Transverse colon (tissue), 4 donors: ENCODE data around the gene ANKS1B. TPM values are rescaled to one million over a fixed set of nuclear protein-coding genes. Genes with fewer than 3 reads are reported as not detected.

Source experiments
- DNase-seq: peaks from one replicate; pipeline ENCODE4 v3.0.0-alpha.2; 2019
- H3K27ac ChIP-seq, 4 donors: fragments of 200-600 bp; sonication (generic); 2 replicates each; pipeline ENCODE4 v1.5.1; 2016 to 2018; ENCODE audit warnings: inconsistent platforms in 4 of 4
- H3K27me3 ChIP-seq: fragments of 200-600 bp; sonication (generic); 2 replicates; pipeline ENCODE4 v1.5.1; 2017; ENCODE audit warnings: inconsistent platforms
- H3K36me3 ChIP-seq, 4 donors: fragments of 200-600 bp; sonication (generic); 2 replicates each; pipeline ENCODE4 v1.5.1; 2017 to 2019; ENCODE audit warnings: inconsistent platforms in 4 of 4
- H3K4me1 ChIP-seq, 4 donors: fragments of 200-600 bp; sonication (generic); 2 replicates each; pipeline ENCODE4 v1.5.1; 2017 to 2020; ENCODE audit warnings: inconsistent platforms in 4 of 4
- H3K4me3 ChIP-seq, 4 donors: fragments of 200-600 bp; sonication (generic); 1 replicate in 1 of 4; 2 replicates in 3 of 4; pipeline versions ENCODE4 v1.5.1 to v1.6.1; 2017 to 2019; ENCODE audit warnings: inconsistent platforms in 4 of 4
- H3K9me3 ChIP-seq, 2 donors: fragments of 200-600 bp; sonication (generic); 2 replicates each; pipeline ENCODE4 v1.5.1; 2017 to 2019; ENCODE audit warnings: inconsistent platforms in 2 of 2
- EP300 ChIP-seq: sonication (generic); formaldehyde crosslinking; IDR thresholded peaks from one replicate; pipeline ENCODE4 v1.6.1; 2017; ENCODE audit warnings: antibody characterized with exemption, low read depth
- POLR2A ChIP-seq: fragments of 450-650 bp; IDR thresholded peaks from one replicate; pipeline ENCODE4 v1.6.1; 2016; ENCODE audit warnings: antibody characterized with exemption, mild to moderate bottlenecking, moderate library complexity
- POLR2AphosphoS5 ChIP-seq, 3 donors: sonication (generic); formaldehyde crosslinking; IDR thresholded peaks; one replicate each; pipeline ENCODE4 v1.6.1; 2016; ENCODE audit warnings: antibody characterized with exemption in 3 of 3
- WGBS, 2 donors: methylation state at CpG; one replicate each; pipeline ENCODE4 v1.1.5; 2018; ENCODE audit warnings: low coverage in 1 of 2; 5-methylcytosine and 5-hydroxymethylcytosine counted together
- in situ Hi-C, 4 donors: fragments of 200-750 bp; cut with MboI; loops; one replicate each; pipeline versions ENCODE4 v1.15.0 to v1.15.1; 2017; ENCODE audit warnings: low sequenced_read_pairs in 3 of 4, low pct_ligation_motif_present in 1 of 4, low pct_unique_long_range_greater_than_20kb in 1 of 4
- intact Hi-C: fragments of 100-400 bp; cut with DNase I; formaldehyde crosslinking; loops from one replicate; pipeline ENCODE4 v1.15.1; 2023; ENCODE audit warnings: low total_unique reads
- total RNA-seq, 4 donors: library from RNA; depleted of rRNA; stranded (reverse); fragments of >200 nt; gene quantifications; one replicate each; pipeline ENCODE4 v1.1.0, GENCODE V29; 2016
- TF ChIP-seq, protein P1 (sequence below), 5 experiments: fragments of 200-600 bp in 3 of 5; fragments of 450-650 bp in 2 of 5; sonication (generic) in 3 of 5; IDR thresholded peaks; 1 replicate in 2 of 5; 2 replicates in 3 of 5; pipeline ENCODE4 v1.5.1; 2016 to 2017; ENCODE audit warnings: antibody characterized with exemption in 5 of 5, inconsistent platforms in 3 of 5, mild to moderate bottlenecking in 2 of 5, moderate library complexity in 1 of 5

The ANKS1B gene
- total RNA-seq, 4 donors from 2014 or later = 1.4 to 6.4 (median 3.5) TPM; not detected in 1

- no peak overlapping the region for H3K4me3 ChIP-seq
- H3K4me1 ChIP-seq = no peaks in the 10 kb centered on the region
- in situ Hi-C loops (no loop called here), intact Hi-C loops (no loop called here)
- 41 to 49% methylated on average over 2 to 3 of the region's 3 CpGs for WGBS, 2 donors
- no peaks in the 10 kb centered on the region for H3K27me3 ChIP-seq
- DNase-seq = no peak
- TF ChIP-seq POLR2A (no peak), POLR2AphosphoS5 (IDR thresholded peaks at IDR 0.05) (no peak), EP300 (no peak)
- TF ChIP-seq, protein P1, sequence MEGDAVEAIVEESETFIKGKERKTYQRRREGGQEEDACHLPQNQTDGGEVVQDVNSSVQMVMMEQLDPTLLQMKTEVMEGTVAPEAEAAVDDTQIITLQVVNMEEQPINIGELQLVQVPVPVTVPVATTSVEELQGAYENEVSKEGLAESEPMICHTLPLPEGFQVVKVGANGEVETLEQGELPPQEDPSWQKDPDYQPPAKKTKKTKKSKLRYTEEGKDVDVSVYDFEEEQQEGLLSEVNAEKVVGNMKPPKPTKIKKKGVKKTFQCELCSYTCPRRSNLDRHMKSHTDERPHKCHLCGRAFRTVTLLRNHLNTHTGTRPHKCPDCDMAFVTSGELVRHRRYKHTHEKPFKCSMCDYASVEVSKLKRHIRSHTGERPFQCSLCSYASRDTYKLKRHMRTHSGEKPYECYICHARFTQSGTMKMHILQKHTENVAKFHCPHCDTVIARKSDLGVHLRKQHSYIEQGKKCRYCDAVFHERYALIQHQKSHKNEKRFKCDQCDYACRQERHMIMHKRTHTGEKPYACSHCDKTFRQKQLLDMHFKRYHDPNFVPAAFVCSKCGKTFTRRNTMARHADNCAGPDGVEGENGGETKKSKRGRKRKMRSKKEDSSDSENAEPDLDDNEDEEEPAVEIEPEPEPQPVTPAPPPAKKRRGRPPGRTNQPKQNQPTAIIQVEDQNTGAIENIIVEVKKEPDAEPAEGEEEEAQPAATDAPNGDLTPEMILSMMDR (IDR thresholded peaks at IDR 0.05) = no peak
- no peaks in the 10 kb centered on the region for H3K36me3 ChIP-seq
- no peaks in the 10 kb centered on the region for H3K9me3 ChIP-seq
- H3K27ac ChIP-seq = no peak overlapping the region
Observed at GRCh38 chr12:98799146-98799810, 1185.5 kb downstream of the ANKS1B start.

DNA sequence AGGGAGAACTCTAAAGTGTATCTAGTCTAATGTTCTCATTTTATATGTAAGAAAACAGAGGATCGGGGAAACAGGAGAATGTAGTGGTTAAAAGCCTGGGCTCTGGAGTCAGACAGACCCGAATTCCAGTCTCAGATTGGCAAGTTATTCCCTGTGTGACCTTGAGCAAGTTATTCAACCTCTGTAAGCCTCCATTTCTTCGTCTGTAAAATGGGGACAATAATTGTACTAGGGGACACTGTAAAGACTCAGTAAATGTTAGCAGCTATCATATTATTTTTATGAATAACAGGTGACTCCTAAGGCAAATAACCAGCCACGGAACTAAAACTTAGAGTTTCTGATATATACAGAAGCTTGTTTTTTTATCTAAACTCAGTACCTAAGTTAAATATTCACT lies 1187.5 kb downstream of the ANKS1B start:
- 62 to 63% methylated on average over 3 to 4 of the region's 4 CpGs for WGBS, 2 donors
- H3K4me1 ChIP-seq = no peaks in the 10 kb centered on the region
- H3K36me3 ChIP-seq = no peaks in the 10 kb centered on the region
- intact Hi-C loops (no loop called here), in situ Hi-C loops (no loop called here)
- no peak overlapping the region for H3K27ac ChIP-seq
- DNase-seq = no peak
- H3K4me3 ChIP-seq = no peak overlapping the region
- no peaks in the 10 kb centered on the region for H3K9me3 ChIP-seq
- no peak for TF ChIP-seq POLR2AphosphoS5 (IDR thresholded peaks at IDR 0.05)
- TF ChIP-seq, protein P1 (IDR thresholded peaks at IDR 0.05) = no peak
- TF ChIP-seq EP300 = no peak
- TF ChIP-seq POLR2A = no peak
- no peaks in the 10 kb centered on the region for H3K27me3 ChIP-seq

GRCh38 chr12:98796745-98797144 lies 1188.0 kb downstream of the ANKS1B start:
- in situ Hi-C loops = no loop called here
- WGBS, 2 donors = 88% methylated on average over 1 of the region's 1 CpG

DNA sequence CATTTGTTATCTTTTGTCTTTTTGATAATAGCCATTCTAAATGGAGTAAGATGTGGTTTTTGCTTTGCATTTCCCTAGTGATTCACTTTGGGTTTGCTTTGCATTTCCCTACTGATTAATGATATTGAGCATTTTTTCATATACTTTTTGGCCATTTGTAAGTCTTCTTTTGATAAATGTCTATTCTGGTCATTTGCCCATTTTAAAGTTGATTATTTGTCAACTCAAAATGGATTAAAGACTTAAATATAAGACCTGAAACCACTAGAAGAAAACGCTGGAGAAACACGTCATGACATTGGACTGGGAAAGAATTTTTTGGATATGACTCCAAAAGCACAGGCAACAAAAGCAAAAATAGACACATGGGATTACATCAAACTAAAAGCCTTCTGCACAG lies 1191.6 kb downstream of the ANKS1B start:
- DNase-seq = no peak
- no peaks in the 10 kb centered on the region for H3K4me1 ChIP-seq
- H3K36me3 ChIP-seq = no peaks in the 10 kb centered on the region
- intact Hi-C loops (no loop called here), in situ Hi-C loops (no loop called here)
- H3K9me3 ChIP-seq = no peaks in the 10 kb centered on the region
- TF ChIP-seq POLR2AphosphoS5 (IDR thresholded peaks at IDR 0.05) = no peak
- TF ChIP-seq POLR2A = no peak
- TF ChIP-seq EP300 = no peak
- TF ChIP-seq, protein P1 (IDR thresholded peaks at IDR 0.05) = no peak
- H3K27ac ChIP-seq = no peak overlapping the region
- WGBS, 2 donors = 71 to 81% methylated on average over 2 of the region's 2 CpGs
- H3K4me3 ChIP-seq = no peak overlapping the region
- no peaks in the 10 kb centered on the region for H3K27me3 ChIP-seq

More at GRCh38 chr12:98796745-98797144, 1188.0 kb downstream of the ANKS1B start:
- H3K4me3 ChIP-seq = no peak overlapping the region
- H3K27ac ChIP-seq = no peak overlapping the region
- no peaks in the 10 kb centered on the region for H3K9me3 ChIP-seq
- H3K36me3 ChIP-seq = no peaks in the 10 kb centered on the region
- H3K27me3 ChIP-seq = no peaks in the 10 kb centered on the region
- intact Hi-C loops = no loop called here
- TF ChIP-seq POLR2AphosphoS5 (IDR thresholded peaks at IDR 0.05) = no peak
- no peak for TF ChIP-seq EP300
- no peak for TF ChIP-seq POLR2A
- TF ChIP-seq, protein P1 (IDR thresholded peaks at IDR 0.05) = no peak
- H3K4me1 ChIP-seq = no peaks in the 10 kb centered on the region
- DNase-seq = no peak
